H1 (cell line): ENCODE data around the gene ZNF487. TPM values are rescaled to one million over a fixed set of nuclear protein-coding genes. Genes with fewer than 3 reads are reported as not detected.

Source experiments
- CTCF ChIA-PET: fragments of 300-600 bp; sonication (Branson Sonifier 250); formaldehyde crosslinking; loops from one replicate; lab custom pipeline; 2021; ENCODE audit not compliant: partially characterized antibody; lab: Charles Lee
- POLR2A ChIA-PET: fragments of 300-600 bp; sonication (Branson Sonifier 250); formaldehyde crosslinking; loops from one replicate; lab custom pipeline; 2021; ENCODE audit warnings: inconsistent platforms; ENCODE audit not compliant: partially characterized antibody; lab: Charles Lee
- DNase-seq, 2 experiments: peaks; one replicate each; pipeline versions ENCODE4 v3.0.0 to v3.0.0-alpha.2; 2010 to 2022; ENCODE audit warnings: low spot score in 2 of 2, low read depth in 1 of 2, mixed read lengths in 1 of 2
- FAIRE-seq: peaks from 2 replicates; lab custom pipeline; 2011; peaks lifted over from hg19 to GRCh38; lab: Jason Lieb, UNC
- H2AFZ ChIP-seq: 2 replicates; pipeline ENCODE4 v1.8.1; 2012; ENCODE audit warnings: low read length, inconsistent platforms
- H2AK5ac ChIP-seq: 2 replicates; pipeline ENCODE4 v1.6.1; 2013; ENCODE audit warnings: low read depth, low read length
- H2BK120ac ChIP-seq: replicated peaks from 2 replicates; pipeline ENCODE3; 2013; ENCODE audit warnings: low read depth, low read length, inconsistent platforms
- H2BK12ac ChIP-seq: 2 replicates; pipeline ENCODE4 v1.6.1; 2013; ENCODE audit warnings: low read depth, low read length
- H2BK15ac ChIP-seq: 2 replicates; pipeline ENCODE4 v1.6.1; 2013; ENCODE audit warnings: low read length
- H2BK20ac ChIP-seq: 2 replicates; pipeline ENCODE4 v1.6.1; 2013; ENCODE audit warnings: low read length
- H2BK5ac ChIP-seq: 2 replicates; pipeline ENCODE4 v1.6.1; 2013; ENCODE audit warnings: low read depth, low read length
- H3K14ac ChIP-seq: 2 replicates; pipeline ENCODE4 v1.6.1; 2013; ENCODE audit warnings: inconsistent platforms; ENCODE audit not compliant: insufficient read length
- H3K18ac ChIP-seq: 2 replicates; pipeline ENCODE4 v1.6.1; 2013; ENCODE audit warnings: low read length; ENCODE audit errors: extremely low read depth
- H3K23ac ChIP-seq: 2 replicates; pipeline ENCODE4 v1.6.1; 2013; ENCODE audit warnings: inconsistent platforms; ENCODE audit not compliant: insufficient read length
- H3K23me2 ChIP-seq: 2 replicates; pipeline ENCODE4 v1.6.1; 2013; ENCODE audit warnings: low read depth, low read length
- H3K27ac ChIP-seq: 2 replicates; pipeline ENCODE4 v1.6.1; 2011; ENCODE audit warnings: low read depth, low read length, inconsistent platforms
- H3K27me3 ChIP-seq, 4 experiments: replicated peaks in 1 of 4; 1 replicate in 1 of 4; 2 replicates in 3 of 4; pipeline versions ENCODE4 v1.6.1 to v1.8.1; 2011 to 2013; ENCODE audit warnings: low read length in 3 of 4, mild to moderate bottlenecking in 3 of 4, inconsistent platforms in 2 of 4, mixed read lengths in 2 of 4, moderate library complexity in 1 of 4; ENCODE audit not compliant: control insufficient read depth in 3 of 4, insufficient read depth in 3 of 4; ENCODE audit errors: extremely low read depth in 1 of 4
- H3K36me3 ChIP-seq, 4 experiments: 2 replicates each; pipeline versions ENCODE4 v1.6.1 to v1.8.1; 2011 to 2013; ENCODE audit warnings: mild to moderate bottlenecking in 4 of 4, low read length in 3 of 4, moderate library complexity in 2 of 4, control low read depth in 1 of 4, inconsistent platforms in 1 of 4; ENCODE audit not compliant: insufficient read depth in 4 of 4, control insufficient read depth in 2 of 4
- H3K4ac ChIP-seq: replicated peaks from 2 replicates; pipeline ENCODE3; 2013; ENCODE audit warnings: low read length, low read depth, mixed read lengths, inconsistent platforms; ENCODE audit not compliant: insufficient read length
- H3K4me1 ChIP-seq, 4 experiments: replicated peaks in 1 of 4; 1 replicate in 1 of 4; 2 replicates in 3 of 4; pipeline versions ENCODE4 v1.6.1 to v1.8.1; 2011 to 2013; ENCODE audit warnings: low read length in 3 of 4, inconsistent platforms in 2 of 4, mixed read lengths in 1 of 4; ENCODE audit not compliant: insufficient read depth in 4 of 4, control insufficient read depth in 3 of 4
- H3K4me2 ChIP-seq, 2 experiments: 2 replicates each; pipeline versions ENCODE4 v1.6.1 to v1.8.1; 2011 to 2013; ENCODE audit warnings: low read depth in 2 of 2, low read length in 2 of 2, control low read depth in 1 of 2, inconsistent platforms in 1 of 2, mild to moderate bottlenecking in 1 of 2; ENCODE audit not compliant: insufficient read depth in 1 of 2
- H3K4me3 ChIP-seq, 4 experiments: fragments of 200-600, 300-600 bp in 1 of 4; sonication (generic), shearing (Covaris generic), sonication (Bioruptor Twin) in 1 of 4; 2 replicates each; pipeline versions ENCODE4 v1.5.1 to v1.8.1; 2011 to 2016; ENCODE audit warnings: low read length in 4 of 4, low read depth in 3 of 4, control low read depth in 2 of 4, inconsistent platforms in 2 of 4, mild to moderate bottlenecking in 2 of 4, mixed read lengths in 1 of 4, moderate library complexity in 1 of 4; ENCODE audit not compliant: insufficient read depth in 2 of 4; ENCODE audit errors: extremely low read depth in 1 of 4
- H3K56ac ChIP-seq: replicated peaks from 2 replicates; pipeline ENCODE3; 2013; ENCODE audit warnings: low read depth, mild to moderate bottlenecking, mixed read lengths, low read length, inconsistent platforms; ENCODE audit not compliant: insufficient read length
- H3K79me1 ChIP-seq: 2 replicates; pipeline ENCODE4 v1.6.1; 2013; ENCODE audit warnings: low read depth, low read length, control low read depth
- H3K79me2 ChIP-seq, 2 experiments: 2 replicates each; pipeline versions ENCODE4 v1.6.1 to v1.8.1; 2012 to 2013; ENCODE audit warnings: low read length in 2 of 2, mild to moderate bottlenecking in 2 of 2, inconsistent platforms in 1 of 2; ENCODE audit not compliant: insufficient read depth in 2 of 2, control insufficient read depth in 1 of 2
- H3K9ac ChIP-seq, 4 experiments: replicated peaks in 1 of 4; 1 replicate in 1 of 4; 2 replicates in 3 of 4; pipeline versions ENCODE4 v1.6.1 to v1.8.1; 2011 to 2013; ENCODE audit warnings: low read depth in 3 of 4, low read length in 3 of 4, control low read depth in 2 of 4, mild to moderate bottlenecking in 2 of 4, moderate library complexity in 2 of 4, inconsistent platforms in 1 of 4; ENCODE audit errors: extremely low read depth in 1 of 4
- H3K9me3 ChIP-seq, 2 experiments: 2 replicates each; pipeline versions ENCODE4 v1.6.1 to v1.8.1; 2012 to 2013; ENCODE audit warnings: mild to moderate bottlenecking in 2 of 2, moderate library complexity in 2 of 2, control low read depth in 1 of 2, inconsistent platforms in 1 of 2, low read depth in 1 of 2, low read length in 1 of 2, mixed read lengths in 1 of 2; ENCODE audit not compliant: insufficient read depth in 2 of 2
- H4K20me1 ChIP-seq, 2 experiments: replicated peaks in 1 of 2; 2 replicates each; pipeline versions ENCODE3 to v1.8.1; 2011 to 2013; ENCODE audit warnings: inconsistent platforms in 2 of 2, low read length in 2 of 2, mild to moderate bottlenecking in 1 of 2; ENCODE audit not compliant: insufficient read depth in 2 of 2, control insufficient read depth in 1 of 2
- H4K5ac ChIP-seq: 2 replicates; pipeline ENCODE4 v1.6.1; 2013; ENCODE audit warnings: low read length, low read depth, mixed read lengths, inconsistent platforms; ENCODE audit not compliant: insufficient read length
- H4K8ac ChIP-seq: 2 replicates; pipeline ENCODE4 v1.8.0; 2013; ENCODE audit warnings: mild to moderate bottlenecking, moderate library complexity, low read length, inconsistent platforms; ENCODE audit not compliant: insufficient read depth; ENCODE audit errors: extremely low read depth
- H4K91ac ChIP-seq: replicated peaks from 2 replicates; pipeline ENCODE3; 2013; ENCODE audit warnings: low read length, mixed read lengths, inconsistent platforms; ENCODE audit not compliant: insufficient read length
- ATF3 ChIP-seq: IDR thresholded peaks from 2 replicates; pipeline ENCODE4 v1.6.1; 2011; ENCODE audit warnings: low read depth, mild to moderate bottlenecking, low read length; ENCODE audit not compliant: insufficient read depth
- EP300 ChIP-seq, 2 experiments: IDR thresholded peaks; 1 replicate in 1 of 2; 2 replicates in 1 of 2; pipeline ENCODE4 v1.6.1; 2011 to 2012; ENCODE audit warnings: low read depth in 2 of 2, low read length in 2 of 2, mild to moderate bottlenecking in 2 of 2, borderline replicate concordance in 1 of 2, inconsistent platforms in 1 of 2, moderate library complexity in 1 of 2
- HDAC2 ChIP-seq, 2 experiments: fragments of 300-600 bp in 1 of 2; sonication (generic) in 1 of 2; IDR thresholded peaks; 2 replicates each; pipeline ENCODE4 v1.6.1; 2011 to 2012; ENCODE audit warnings: low read depth in 2 of 2, low read length in 2 of 2, mild to moderate bottlenecking in 2 of 2, moderate library complexity in 2 of 2, borderline replicate concordance in 1 of 2, inconsistent platforms in 1 of 2
- NANOG ChIP-seq: IDR thresholded peaks from 2 replicates; pipeline ENCODE4 v1.6.1; 2011; ENCODE audit warnings: low read length, low read depth, mild to moderate bottlenecking, inconsistent platforms; ENCODE audit not compliant: insufficient read depth, poor library complexity, severe bottlenecking
- NRF1 ChIP-seq: IDR thresholded peaks from 2 replicates; pipeline ENCODE4 v1.6.1; 2011; ENCODE audit warnings: mild to moderate bottlenecking, low read depth, low read length, improper control_type of control experiment
- POLR2AphosphoS5 ChIP-seq: IDR thresholded peaks from 2 replicates; pipeline ENCODE4 v1.6.1; 2011; ENCODE audit warnings: low read depth, low read length
- RBBP5 ChIP-seq: IDR thresholded peaks from 2 replicates; pipeline ENCODE4 v1.7.1; 2012; ENCODE audit warnings: low read depth, mild to moderate bottlenecking, inconsistent platforms, low read length, moderate library complexity, borderline replicate concordance
- TAF7 ChIP-seq: optimal IDR thresholded peaks from 2 replicates; pipeline ENCODE3; 2011; ENCODE audit warnings: low read depth, mild to moderate bottlenecking, inconsistent platforms, low read length, moderate library complexity, borderline replicate concordance
- ZNF274 ChIP-seq: IDR thresholded peaks from 2 replicates; pipeline ENCODE4 v1.7.0; 2012; ENCODE audit warnings: low read length, borderline replicate concordance; ENCODE audit errors: extremely low read depth
- polyA plus RNA-seq, 7 experiments: library from polyadenylated mRNA; depleted of rRNA in 3 of 7; stranded (reverse) in 5 of 7; unstranded in 2 of 7; fragments of >200 nt in 5 of 7; fragments of 200-250 nt in 2 of 7; gene quantifications; 1 replicate in 5 of 7; 2 replicates in 1 of 7; 4 replicates in 1 of 7; pipeline versions ENCODE4 v1.2.1 to v1.2.3, GENCODE V29; 2011 to 2013; ENCODE audit warnings: missing spikeins in 2 of 7, mixed read lengths in 2 of 7
- total RNA-seq: library from RNA; stranded (reverse); fragmentation: NEBNext Ultra II Directional; extraction: Animal tissue kit (Norgen Biotek cat#: 25700); gene quantifications from 2 replicates; pipeline ENCODE4 v1.2.1, GENCODE V29; 2021

The ZNF487 gene
- total and polyA plus RNA-seq, 2 of the 8 experiments (the other 6 are each of a cell fraction or from before 2014, with no cell fraction given): 1.9 to 2.5 TPM

GRCh38 chr10:43479275-43479674 lies 42.4 kb downstream of the ZNF487 start:
- H3K4me1 ChIP-seq: no peaks in the 10 kb centered on the region
- H3K36me3 ChIP-seq: no peaks in the 10 kb centered on the region; a peak in 1 of 8 replicates
- POLR2A ChIA-PET: interaction anchor here (0.7 kb wide), 1 partner anchor 1466 kb away, joined by 3 read pairs; no protein-coding TSS in a partner anchor
- H3K9ac ChIP-seq: no peak overlapping the region
- FAIRE-seq: no peak
- H3K23me2 ChIP-seq: no peaks in the 10 kb centered on the region
- H2BK20ac ChIP-seq: no peak overlapping the region
- H2BK15ac ChIP-seq: no peak overlapping the region
- TF ChIP-seq RBBP5 (no peak), ZNF274 (no peak), NANOG (no peak), ATF3 (no peak), HDAC2 (IDR thresholded peaks at IDR 0.05; ENCODE audit: borderline replicate concordance in 1 of 2, low read depth in 2 of 2, low read length in 2 of 2) (no peak), EP300 (IDR thresholded peaks at IDR 0.05; ENCODE audit: borderline replicate concordance in 1 of 2, low read depth in 2 of 2, low read length in 2 of 2) (no peak), POLR2AphosphoS5 (no peak), NRF1 (no peak), TAF7 (no peak)
- CTCF ChIA-PET: no interaction called here
- H2AK5ac ChIP-seq: no peak overlapping the region
- H3K79me2 ChIP-seq: no peaks in the 10 kb centered on the region
- H3K4ac ChIP-seq: no peak overlapping the region
- no peak overlapping the region for H3K56ac ChIP-seq
- H3K9me3 ChIP-seq: peaks cover 25 to 28% of the 10 kb centered on the region in 2 experiments
- no peak overlapping the region for H3K4me2 ChIP-seq
- no peak overlapping the region for H2BK120ac ChIP-seq
- H3K18ac ChIP-seq: no peak overlapping the region
- no peak for DNase-seq
- H2BK12ac ChIP-seq: no peak overlapping the region
- H2AFZ ChIP-seq: no peak overlapping the region
- H4K5ac ChIP-seq: no peak overlapping the region
- H3K27me3 ChIP-seq: no peaks in the 10 kb centered on the region
- no peak overlapping the region for H3K14ac ChIP-seq
- no peak overlapping the region for H4K8ac ChIP-seq
- no peak overlapping the region for H3K23ac ChIP-seq
- no peak overlapping the region for H4K91ac ChIP-seq
- H3K4me3 ChIP-seq: no peak overlapping the region
- no peaks in the 10 kb centered on the region for H3K79me1 ChIP-seq
- H4K20me1 ChIP-seq: no peaks in the 10 kb centered on the region
- H2BK5ac ChIP-seq: no peak overlapping the region
- no peak overlapping the region for H3K27ac ChIP-seq
